ENCODE measurements around the gene PPCS.

- TF ChIP-seq POLR2AphosphoS5 (IDR thresholded peaks at IDR 0.05) (no peak), POLR2A (IDR thresholded peaks at IDR 0.05) (no peak)
- TF ChIP-seq, protein P1, sequence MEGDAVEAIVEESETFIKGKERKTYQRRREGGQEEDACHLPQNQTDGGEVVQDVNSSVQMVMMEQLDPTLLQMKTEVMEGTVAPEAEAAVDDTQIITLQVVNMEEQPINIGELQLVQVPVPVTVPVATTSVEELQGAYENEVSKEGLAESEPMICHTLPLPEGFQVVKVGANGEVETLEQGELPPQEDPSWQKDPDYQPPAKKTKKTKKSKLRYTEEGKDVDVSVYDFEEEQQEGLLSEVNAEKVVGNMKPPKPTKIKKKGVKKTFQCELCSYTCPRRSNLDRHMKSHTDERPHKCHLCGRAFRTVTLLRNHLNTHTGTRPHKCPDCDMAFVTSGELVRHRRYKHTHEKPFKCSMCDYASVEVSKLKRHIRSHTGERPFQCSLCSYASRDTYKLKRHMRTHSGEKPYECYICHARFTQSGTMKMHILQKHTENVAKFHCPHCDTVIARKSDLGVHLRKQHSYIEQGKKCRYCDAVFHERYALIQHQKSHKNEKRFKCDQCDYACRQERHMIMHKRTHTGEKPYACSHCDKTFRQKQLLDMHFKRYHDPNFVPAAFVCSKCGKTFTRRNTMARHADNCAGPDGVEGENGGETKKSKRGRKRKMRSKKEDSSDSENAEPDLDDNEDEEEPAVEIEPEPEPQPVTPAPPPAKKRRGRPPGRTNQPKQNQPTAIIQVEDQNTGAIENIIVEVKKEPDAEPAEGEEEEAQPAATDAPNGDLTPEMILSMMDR (IDR thresholded peaks at IDR 0.05) = no peak
Observed at GRCh38 chr1:42480921-42481320, 24.6 kb downstream of the PPCS start.
